ENCODE measurements around the gene SYNGR1. TPM values are rescaled to one million over a fixed set of nuclear protein-coding genes. Genes with fewer than 3 reads are reported as not detected.
A peak's percentile ranks its signal among the peaks of the same experiment; 100 is the strongest.

Gene SYNGR1
- total RNA-seq, 1 donor from 2014 or later = 49.5 TPM

DNA sequence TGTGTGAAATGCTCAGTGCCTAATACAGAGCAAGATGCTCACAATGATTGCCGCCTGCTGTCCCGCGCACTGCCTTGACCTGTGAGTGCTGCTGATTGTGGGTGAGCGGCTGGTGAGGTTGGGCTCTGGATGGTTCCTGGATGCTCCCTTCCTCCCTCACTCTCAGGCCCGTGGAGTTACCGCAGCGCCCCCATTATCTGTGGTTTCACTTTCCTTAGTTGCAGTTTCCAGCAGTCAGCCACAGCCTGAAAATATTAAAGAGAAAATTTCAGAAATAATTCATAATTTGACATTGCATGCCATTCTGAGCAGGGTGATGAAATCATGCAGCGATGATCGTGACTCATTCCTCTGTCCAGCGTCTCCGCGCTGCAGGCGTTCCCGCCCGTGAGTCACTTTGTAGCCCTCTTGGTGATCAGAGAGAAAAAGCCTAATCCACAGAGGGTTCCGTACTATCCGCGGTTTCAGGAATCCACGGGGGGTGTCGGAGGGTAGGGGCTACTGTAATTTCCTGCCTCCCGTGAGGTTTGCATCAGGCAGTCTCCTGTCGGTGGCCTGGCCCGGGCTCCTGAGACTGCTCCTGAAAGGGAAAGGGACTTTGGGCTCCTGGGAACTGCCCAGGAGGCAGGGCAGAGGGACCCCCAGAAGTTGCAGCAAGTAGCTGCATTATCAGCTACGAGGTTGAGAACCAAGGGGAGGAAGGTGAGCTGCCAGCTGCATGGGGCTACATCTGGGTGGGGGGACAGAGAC lies 41.0 kb upstream of the SYNGR1 start:
- TF ChIP-seq CTCF (IDR thresholded peaks at IDR 0.05; ENCODE audit: partially characterized antibody, unreplicated experiment) = no peak
- Mint-ChIP-seq H3K27ac (ENCODE audit: unreplicated experiment) (peak overlapping the region; percentile 38), H3K4me3 (ENCODE audit: unreplicated experiment) (no peak overlapping the region), H3K4me1 (ENCODE audit: low read depth, unreplicated experiment) (peaks cover 11% of the 10 kb centered on the region), H3K36me3 (ENCODE audit: unreplicated experiment) (no peaks in the 10 kb centered on the region), H3K27me3 (ENCODE audit: unreplicated experiment) (no peaks in the 10 kb centered on the region), H3K9me3 (ENCODE audit: unreplicated experiment) (peaks cover 4% of the 10 kb centered on the region)
- DNase-seq = no peak

GRCh38 chr22:39309364-39309861 lies 40.4 kb upstream of the SYNGR1 start:
- DNase-seq = no peak
- Mint-ChIP-seq H3K4me3 (ENCODE audit: unreplicated experiment) (no peak overlapping the region), H3K36me3 (ENCODE audit: unreplicated experiment) (no peaks in the 10 kb centered on the region), H3K27ac (ENCODE audit: unreplicated experiment) (no peak overlapping the region), H3K4me1 (ENCODE audit: low read depth, unreplicated experiment) (peaks cover 11% of the 10 kb centered on the region), H3K27me3 (ENCODE audit: unreplicated experiment) (no peaks in the 10 kb centered on the region), H3K9me3 (ENCODE audit: unreplicated experiment) (peaks cover 4% of the 10 kb centered on the region)
- no peak for TF ChIP-seq CTCF (IDR thresholded peaks at IDR 0.05; ENCODE audit: partially characterized antibody, unreplicated experiment)

- no peak for TF ChIP-seq CTCF (IDR thresholded peaks at IDR 0.05; ENCODE audit: partially characterized antibody, unreplicated experiment)
- Mint-ChIP-seq H3K27me3 (ENCODE audit: unreplicated experiment) (no peaks in the 10 kb centered on the region), H3K36me3 (ENCODE audit: unreplicated experiment) (no peaks in the 10 kb centered on the region), H3K9me3 (ENCODE audit: unreplicated experiment) (peaks cover 4% of the 10 kb centered on the region), H3K4me3 (ENCODE audit: unreplicated experiment) (no peak overlapping the region), H3K27ac (ENCODE audit: unreplicated experiment) (no peak overlapping the region), H3K4me1 (ENCODE audit: low read depth, unreplicated experiment) (peaks cover 11% of the 10 kb centered on the region)
- no peak for DNase-seq
These were observed 39.7 kb upstream of the SYNGR1 start for GRCh38 chr22:39309881-39310714.

DNA sequence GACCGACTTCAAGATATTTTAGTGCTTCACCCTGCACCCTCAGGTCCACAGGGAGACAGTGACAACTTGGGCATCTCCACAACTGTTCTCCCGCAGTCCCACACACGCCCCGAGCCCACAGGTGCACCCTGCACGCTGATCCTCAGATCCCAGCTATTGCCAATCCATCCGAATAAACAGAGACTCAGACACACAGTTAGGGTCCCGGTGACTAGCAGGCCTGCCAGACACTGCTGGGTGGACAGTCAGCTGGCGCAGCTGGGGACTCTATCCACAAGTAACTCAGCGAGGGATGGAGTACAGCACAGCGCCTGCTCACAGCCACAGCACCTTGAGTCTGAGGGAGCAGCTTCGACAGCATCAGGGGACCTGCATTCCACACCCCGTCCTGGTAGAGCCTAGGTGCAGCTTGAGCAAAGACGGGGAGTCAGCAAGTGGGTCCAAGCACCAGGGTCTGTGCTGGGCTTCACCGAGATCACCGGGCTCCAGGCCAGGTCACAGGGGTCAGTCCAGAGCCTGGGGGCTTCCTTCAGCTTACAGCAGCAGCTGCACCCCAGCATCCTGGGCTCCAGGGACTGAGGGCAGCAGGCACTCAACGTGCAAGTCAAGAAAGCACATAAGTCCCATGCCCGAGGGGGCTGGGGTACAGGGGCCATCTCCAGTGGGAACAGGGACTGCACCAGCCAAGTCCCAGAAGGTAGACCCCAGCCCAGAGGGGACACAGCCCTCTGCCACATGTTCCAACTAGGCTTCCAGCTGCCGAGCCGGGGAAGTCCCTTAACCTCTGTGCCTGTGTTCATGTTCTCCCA lies 38.0 kb upstream of the SYNGR1 start:
- no peak overlapping the region for H3K27ac Mint-ChIP-seq (ENCODE audit: unreplicated experiment)
- H3K4me1 Mint-ChIP-seq (ENCODE audit: low read depth, unreplicated experiment) = peaks cover 10% of the 10 kb centered on the region
- no peak for TF ChIP-seq CTCF (IDR thresholded peaks at IDR 0.05; ENCODE audit: partially characterized antibody, unreplicated experiment)
- no peaks in the 10 kb centered on the region for H3K27me3 Mint-ChIP-seq (ENCODE audit: unreplicated experiment)
- no peaks in the 10 kb centered on the region for H3K36me3 Mint-ChIP-seq (ENCODE audit: unreplicated experiment)
- DNase-seq = no peak
- H3K9me3 Mint-ChIP-seq (ENCODE audit: unreplicated experiment) = peaks cover 2% of the 10 kb centered on the region
- H3K4me3 Mint-ChIP-seq (ENCODE audit: unreplicated experiment) = no peak overlapping the region
